ENCODE data around the gene FAM234A. TPM values are rescaled to one million over a fixed set of nuclear protein-coding genes. Genes with fewer than 3 reads are reported as not detected.

FAM234A gene
- total and polyA plus RNA-seq, 8 donors: 49.7 to 92.6 (median 58.1) TPM

GRCh38 chr16:188674-189073 lies 45.9 kb upstream of the FAM234A start:
- Histone ChIP-seq H3K9me3 (no peaks in the 10 kb centered on the region), H3K36me3 (peaks cover 0 to 76% of the 10 kb centered on the region in 2 donors), H3K4me1 (no peaks in the 10 kb centered on the region), H3K27me3 (no peaks in the 10 kb centered on the region), H3K27ac (no peak overlapping the region), H3K4me3 (no peak overlapping the region)
- no peak for DNase-seq
- no peak for ATAC-seq
- no peak for TF ChIP-seq CTCF (IDR thresholded peaks at IDR 0.05)
- intact Hi-C loops (cut with DNase I): no loop called here

GRCh38 chr16:189604-190186 lies 44.9 kb upstream of the FAM234A start:
- ATAC-seq (no peak), DNase-seq (no peak)
- TF ChIP-seq CTCF (IDR thresholded peaks at IDR 0.05): no peak

GRCh38 chr16:191831-192230 lies 42.8 kb upstream of the FAM234A start:
- intact Hi-C loops (cut with DNase I): no loop called here
- ATAC-seq (no peak), DNase-seq (no peak)
- no peak overlapping the region for H3K27ac ChIP-seq
- no peaks in the 10 kb centered on the region for H3K9me3 ChIP-seq
- H3K27me3 ChIP-seq: no peaks in the 10 kb centered on the region
- no peak overlapping the region for H3K4me3 ChIP-seq
- TF ChIP-seq CTCF (IDR thresholded peaks at IDR 0.05): no peak
- H3K36me3 ChIP-seq: peaks cover 0 to 98% of the 10 kb centered on the region in 2 donors
- H3K4me1 ChIP-seq: no peaks in the 10 kb centered on the region

More at GRCh38 chr16:189604-190186, 44.9 kb upstream of the FAM234A start:
- intact Hi-C loops (cut with DNase I): no loop called here
- no peaks in the 10 kb centered on the region for H3K27me3 ChIP-seq
- H3K9me3 ChIP-seq: no peaks in the 10 kb centered on the region
- peaks cover 0 to 86% of the 10 kb centered on the region in 2 donors for H3K36me3 ChIP-seq
- H3K4me3 ChIP-seq: no peak overlapping the region
- H3K4me1 ChIP-seq: no peaks in the 10 kb centered on the region
- no peak overlapping the region for H3K27ac ChIP-seq

- no peaks in the 10 kb centered on the region for H3K4me1 ChIP-seq
- H3K36me3 ChIP-seq: peaks cover 0 to 100% of the 10 kb centered on the region in 2 donors
- H3K4me3 ChIP-seq: no peak overlapping the region
- ATAC-seq (no peak), DNase-seq (peak in 1 of 4 donors; percentile 19)
- TF ChIP-seq CTCF (IDR thresholded peaks at IDR 0.05): no peak
- intact Hi-C loops (cut with DNase I): no loop called here
- no peaks in the 10 kb centered on the region for H3K27me3 ChIP-seq
- no peak overlapping the region for H3K27ac ChIP-seq
- no peaks in the 10 kb centered on the region for H3K9me3 ChIP-seq
Observed at GRCh38 chr16:192686-193085, 41.9 kb upstream of the FAM234A start.

- H3K4me1 ChIP-seq: no peaks in the 10 kb centered on the region
- no peaks in the 10 kb centered on the region for H3K27me3 ChIP-seq
- DNase-seq: no peak
- H3K36me3 ChIP-seq: peaks cover 0 to 100% of the 10 kb centered on the region in 2 donors
- no peaks in the 10 kb centered on the region for H3K9me3 ChIP-seq
- no peak overlapping the region for H3K4me3 ChIP-seq
- TF ChIP-seq CTCF (IDR thresholded peaks at IDR 0.05): no peak
- no peak for ATAC-seq
- intact Hi-C loops (cut with DNase I): no loop called here
- H3K27ac ChIP-seq: no peak overlapping the region
Observed at GRCh38 chr16:193441-193840, 41.2 kb upstream of the FAM234A start.
